HG02943 (cell line): ENCODE measurements around the gene CYFIP2.

Experiments
- ATAC-seq: cut with Tn5 transposase; IDR thresholded peaks from one replicate; pipeline ENCODE4 v1.9.1; 2021; ENCODE audit warnings: mild to moderate bottlenecking, low read depth, moderate library complexity; ENCODE audit not compliant: unreplicated experiment

Gene CYFIP2

DNA sequence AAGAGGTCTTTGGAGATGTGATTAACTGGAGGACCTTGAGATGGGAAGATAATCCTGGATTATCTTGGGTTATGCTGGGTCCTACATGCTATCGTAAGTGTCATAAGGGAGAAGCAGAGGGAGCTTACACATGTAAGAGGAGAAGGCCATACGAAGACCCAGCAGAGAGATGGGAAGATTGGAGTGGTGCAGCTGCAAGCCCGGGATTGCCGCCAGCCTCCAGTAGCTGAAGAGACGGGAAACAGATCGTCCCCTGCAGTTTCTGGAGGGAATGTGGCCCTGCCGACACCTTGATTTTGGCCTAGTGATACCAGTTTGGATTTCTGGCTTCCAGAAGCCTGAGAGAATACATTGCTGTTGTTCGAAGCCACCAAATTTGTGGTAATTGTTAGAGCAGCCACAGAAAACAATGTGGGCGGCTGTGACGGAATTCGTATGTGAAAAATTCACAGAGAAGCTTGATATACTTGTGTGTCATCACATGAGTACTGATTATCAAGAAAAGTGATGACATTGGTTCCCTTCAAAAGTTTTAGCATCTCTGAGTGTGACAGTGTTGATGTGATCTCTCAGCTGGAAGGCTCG is 86.9 kb downstream of the CYFIP2 start:
- no peak for ATAC-seq

DNA sequence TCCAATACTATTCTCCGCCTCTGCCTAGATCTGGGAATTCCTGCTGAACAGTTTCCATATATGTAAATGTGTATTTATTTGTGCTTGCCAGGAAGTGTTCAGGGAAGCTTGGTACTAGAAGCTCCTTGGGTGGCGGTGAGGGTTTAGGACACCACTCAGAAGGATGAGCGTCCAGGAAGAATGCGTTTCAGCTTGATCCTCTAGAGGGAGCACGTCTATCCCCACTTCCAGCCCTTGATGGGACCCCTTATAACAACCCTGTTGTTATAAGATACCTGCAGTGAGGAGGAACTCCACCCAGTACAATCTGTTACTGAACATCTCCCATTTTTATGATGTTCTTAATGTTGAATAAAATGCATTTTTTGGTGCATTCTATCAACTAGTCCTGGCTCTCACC is 88.9 kb downstream of the CYFIP2 start:
- ATAC-seq, result no peak

DNA sequence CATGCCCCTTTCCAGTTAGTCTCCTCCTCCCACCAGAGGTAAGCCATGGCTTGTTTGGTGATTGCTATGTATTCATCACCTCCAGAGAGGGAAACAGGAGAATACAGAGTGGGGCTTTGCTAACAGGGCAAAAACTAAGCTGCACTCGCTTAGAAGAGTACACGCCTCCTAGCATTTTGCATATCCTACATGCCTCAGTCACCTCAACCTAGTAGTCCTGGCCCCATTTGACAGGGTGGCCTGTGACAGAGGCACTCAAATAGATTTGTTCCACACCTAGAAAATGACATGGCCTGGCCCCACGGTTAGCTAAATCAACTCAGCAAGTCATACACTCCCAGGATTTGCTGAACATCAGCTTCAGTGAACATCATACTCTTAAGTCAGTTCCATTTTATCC is 90.7 kb downstream of the CYFIP2 start:
- ATAC-seq, result no peak

DNA sequence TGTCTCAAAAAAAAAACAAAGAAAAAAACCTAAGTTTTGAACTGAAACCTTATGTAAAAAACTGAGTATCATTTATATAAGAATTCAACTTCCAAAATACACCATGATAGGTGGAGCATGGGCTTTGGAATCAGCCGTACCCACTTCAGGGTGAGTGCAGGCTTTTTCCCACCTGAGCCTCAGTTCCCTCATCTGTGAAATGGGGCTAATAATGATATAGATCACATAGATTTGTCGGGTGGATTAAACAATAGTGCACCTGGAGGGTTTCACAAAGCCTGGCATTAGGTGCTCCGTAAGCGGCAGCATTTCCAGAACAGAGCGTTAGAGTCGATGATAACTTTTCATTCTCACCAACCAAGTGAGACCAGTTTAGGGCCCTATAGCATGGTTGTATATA is 91.9 kb downstream of the CYFIP2 start:
- no peak for ATAC-seq

DNA sequence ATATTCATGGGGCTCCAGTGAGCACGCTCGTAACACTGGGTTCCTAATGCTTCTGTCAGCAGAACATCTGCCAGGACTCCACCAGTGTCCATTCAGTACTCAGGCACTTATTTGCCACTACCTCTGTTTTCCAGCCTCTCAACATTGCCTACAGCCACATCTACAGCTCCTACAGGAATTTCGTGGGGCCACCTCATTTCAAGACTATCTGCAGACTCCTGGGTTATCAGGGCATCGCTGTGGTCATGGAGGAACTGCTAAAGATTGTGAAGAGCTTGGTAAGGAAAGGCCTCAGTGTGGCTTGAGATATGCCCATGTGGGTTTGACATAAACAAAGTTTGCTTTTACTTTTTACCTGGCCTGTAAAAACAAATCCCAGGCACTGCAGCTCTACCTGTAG is 92.9 kb downstream of the CYFIP2 start:
- ATAC-seq, result no peak

DNA sequence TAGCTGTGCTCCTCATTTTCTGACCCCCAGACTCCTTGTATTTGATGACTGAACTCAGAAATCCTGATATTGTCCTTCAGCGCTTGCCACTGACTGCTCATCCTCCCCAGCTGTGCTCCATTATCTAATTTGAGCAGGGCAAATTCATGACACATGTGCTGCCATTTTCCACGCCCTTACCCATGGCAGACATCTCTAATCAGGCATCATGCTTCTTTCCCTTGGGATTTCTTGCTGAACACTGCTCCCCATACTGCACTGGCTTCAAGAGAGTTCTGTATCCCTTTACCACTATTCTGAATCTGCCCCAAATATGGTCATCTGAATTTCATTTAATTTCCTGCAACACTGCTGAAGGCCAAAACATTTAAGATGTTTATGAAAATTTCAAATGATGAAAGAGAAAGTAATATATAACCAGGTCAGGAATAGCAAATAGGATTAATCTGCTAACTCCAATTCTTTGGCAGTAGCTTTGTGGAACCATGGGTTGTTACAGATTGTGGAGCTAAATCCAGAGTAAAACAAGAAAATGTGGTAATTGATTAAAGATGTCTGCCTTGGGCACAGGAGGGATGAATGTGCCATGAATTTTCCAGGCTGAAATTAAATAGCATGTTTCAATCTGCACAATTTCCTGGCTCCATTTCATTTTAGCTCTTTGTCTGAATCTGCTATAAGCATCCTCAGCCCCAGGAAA is 93.6 kb downstream of the CYFIP2 start:
- no peak for ATAC-seq

DNA sequence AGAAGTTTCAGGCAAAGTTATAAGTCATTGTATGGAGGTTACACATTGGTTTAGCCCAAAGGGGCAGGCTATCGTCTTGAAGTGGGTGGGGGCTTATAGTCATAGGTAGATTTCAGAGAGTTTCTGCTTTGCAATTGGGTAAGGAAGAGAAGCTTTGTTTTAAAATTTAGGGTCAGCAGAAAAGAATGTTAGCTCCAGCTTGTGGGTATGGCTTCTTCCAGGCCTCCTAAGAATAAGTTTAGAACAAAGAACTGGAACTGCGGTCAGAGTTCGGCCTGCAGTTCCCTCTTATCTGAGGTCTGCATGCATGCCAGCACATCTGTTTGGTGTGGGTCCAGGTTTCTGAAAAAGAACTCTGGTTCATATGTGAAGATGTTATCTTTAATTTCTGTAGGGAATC is 96.1 kb downstream of the CYFIP2 start:
- no peak for ATAC-seq

DNA sequence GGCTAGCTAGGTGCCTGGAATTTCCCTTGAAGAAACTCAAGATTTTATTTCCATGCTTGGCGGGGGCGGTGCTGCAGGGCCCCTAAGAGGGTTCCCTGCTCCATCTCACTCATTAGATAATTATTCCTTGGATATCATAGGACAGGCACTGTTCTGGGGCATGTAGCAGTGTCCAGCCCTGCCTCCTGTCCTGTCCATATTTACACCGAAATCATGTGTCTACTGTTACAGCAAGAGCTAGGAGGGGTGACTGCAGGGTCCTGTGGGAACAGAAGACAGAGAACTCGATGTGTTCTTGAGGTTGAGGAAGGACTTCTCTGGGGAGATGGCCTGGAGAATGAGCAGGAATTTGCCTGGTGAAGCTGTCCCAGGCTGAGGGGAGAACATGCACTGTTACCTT is 96.6 kb downstream of the CYFIP2 start:
- no peak for ATAC-seq

DNA sequence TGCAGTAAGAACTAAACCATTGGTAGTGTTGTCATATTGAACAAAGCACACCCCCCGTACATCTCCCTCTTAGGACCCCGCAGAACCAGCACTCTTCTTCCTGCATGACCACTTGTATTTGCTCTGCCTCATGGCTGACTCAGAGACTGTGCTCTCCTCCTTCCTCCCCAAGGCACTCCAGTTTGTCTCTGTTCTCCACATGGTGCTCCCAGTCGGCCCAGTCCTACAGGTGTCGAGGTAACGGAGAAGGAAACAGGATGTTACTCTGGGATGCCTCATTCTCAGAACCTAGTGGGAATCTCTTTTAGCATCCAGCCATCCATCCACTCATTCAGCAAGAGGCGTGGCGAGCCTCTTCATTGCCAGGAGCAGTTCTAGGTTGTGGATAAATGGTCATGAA is 97.1 kb downstream of the CYFIP2 start:
- ATAC-seq, result no peak

DNA sequence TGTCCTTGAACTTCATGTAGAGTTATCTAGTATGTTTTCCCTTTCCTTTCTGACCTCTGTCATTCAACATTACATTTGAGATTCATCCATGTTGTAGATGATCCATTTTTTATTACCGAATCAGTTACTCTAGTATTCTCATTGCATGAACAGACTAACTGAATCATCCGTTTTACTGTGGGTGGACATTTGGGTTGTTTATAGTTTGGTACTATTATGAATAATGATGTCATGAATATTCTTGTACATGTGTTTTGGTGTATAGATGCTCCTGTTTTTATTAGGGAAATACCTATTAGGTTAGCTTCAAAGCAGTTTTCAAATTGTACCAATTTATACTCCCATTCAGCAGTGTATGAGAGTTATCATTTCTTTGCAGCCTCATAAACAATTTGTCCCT is 99.8 kb downstream of the CYFIP2 start:
- no peak for ATAC-seq

DNA sequence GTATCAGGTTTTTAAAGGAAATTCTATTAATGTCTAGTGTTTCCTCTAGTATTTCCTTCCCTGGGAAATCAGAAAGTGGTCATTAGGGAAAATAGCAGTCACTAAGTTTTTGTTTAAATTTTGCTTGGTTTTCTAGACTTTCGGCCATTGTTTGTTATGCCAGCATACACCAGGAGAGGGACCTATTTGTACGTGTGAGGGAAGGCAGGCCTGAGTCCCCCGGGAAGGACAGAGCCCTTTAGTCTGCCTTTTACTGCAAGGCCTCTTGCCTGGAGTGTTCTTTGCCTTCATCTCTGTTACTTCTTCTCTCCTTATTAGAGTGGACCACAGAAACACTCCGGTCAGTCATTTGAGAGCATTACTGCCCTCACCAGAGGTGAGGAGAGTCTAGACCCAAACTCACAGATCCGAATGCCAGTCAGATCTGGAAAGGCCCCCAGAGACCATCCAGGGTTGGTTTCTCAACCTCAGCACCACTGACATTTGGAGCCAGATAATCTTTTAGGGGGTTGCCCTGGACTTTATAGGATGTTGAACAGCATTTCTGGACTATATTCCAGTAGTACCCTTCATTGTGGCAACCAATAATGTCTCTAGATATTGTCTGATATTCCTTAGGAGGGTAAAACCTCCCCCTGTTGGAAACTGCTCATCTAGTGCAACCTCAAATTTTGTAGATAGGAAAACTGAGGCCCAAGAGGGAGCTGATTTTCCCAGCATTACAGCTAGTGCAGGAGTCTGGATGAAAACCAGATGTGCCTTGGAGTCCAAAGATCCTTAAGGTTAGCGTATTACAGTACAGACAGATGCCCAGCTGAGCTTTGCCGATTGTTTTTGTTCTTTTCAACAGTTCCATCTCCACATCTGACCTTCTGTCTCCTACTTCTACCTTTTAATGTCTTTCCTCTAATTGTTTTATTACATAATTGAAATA is 101.1 kb downstream of the CYFIP2 start:
- ATAC-seq, result no peak

DNA sequence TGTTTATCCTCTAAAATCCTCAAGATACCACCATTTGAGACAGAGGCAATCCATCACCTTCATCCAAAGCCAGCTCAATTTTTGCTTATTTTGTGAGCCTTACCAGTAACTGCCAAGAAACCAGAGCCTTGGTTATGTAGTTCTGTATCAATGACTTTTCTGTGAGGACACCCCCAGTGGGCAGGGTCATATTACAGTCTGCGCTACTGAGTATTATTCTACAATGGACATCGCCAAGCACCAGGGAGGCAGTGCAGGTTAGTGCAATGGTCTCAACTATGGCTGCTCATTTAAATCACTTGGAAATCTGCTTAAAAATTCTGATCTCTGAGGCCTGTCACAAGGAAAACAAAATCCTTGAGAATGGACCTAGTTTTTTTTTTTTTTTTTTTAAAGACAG is 103.6 kb downstream of the CYFIP2 start:
- ATAC-seq, result no peak

DNA sequence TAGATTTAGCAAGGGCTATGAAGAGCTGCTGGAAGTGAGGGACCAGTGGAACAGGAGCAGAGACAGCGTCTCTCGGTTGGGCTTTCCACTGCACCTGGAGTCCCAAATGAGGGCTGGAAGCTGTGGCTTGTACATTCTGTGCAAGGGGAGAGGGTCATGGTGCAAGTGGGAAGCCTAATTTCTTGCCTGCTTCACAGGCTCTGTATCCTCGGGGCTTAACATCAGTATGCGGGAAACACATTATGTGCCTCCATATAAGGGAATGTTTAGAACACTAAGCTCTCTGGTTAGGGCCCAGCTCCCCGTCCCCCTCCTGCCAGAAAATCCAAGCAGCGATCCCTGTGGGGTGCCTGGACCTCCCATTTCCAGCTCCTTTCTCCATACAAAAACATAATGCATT is 105.0 kb downstream of the CYFIP2 start:
- ATAC-seq, result no peak

DNA sequence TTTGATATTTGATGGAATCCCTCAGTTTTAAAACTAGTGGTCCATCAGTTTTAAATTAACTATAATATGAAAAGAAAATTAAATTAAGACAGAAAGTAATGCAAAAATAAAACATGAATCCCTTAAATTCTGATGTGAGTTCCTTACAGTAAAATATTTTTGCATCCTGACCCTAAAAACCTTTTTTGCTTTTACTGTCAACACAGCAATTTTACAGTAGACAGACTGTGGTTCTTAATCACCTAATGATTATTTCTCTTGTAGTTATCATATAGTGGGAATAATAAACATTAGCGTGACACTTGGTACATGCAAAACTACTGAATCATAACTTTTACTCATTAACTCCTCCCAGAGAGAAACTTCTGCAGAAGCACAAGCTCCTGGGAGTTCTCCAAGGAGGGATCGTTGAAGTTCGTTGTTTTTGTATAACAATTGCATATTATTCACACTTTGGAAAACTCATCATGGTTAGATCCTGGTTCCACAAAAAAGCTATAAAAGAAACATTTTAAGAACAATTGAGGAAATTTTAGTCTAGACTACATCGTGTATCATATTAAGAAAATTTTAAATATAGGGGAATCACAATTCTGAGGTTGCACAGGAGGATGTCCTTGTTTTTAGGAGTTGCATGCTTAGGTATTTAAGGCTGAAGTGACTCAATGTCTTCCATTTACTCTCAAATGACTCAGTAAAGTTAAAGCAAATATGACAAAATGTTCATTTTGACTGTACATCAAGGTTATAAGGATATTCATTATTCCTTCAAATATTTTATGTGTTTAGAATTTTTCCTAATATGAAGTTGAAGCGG is 105.9 kb downstream of the CYFIP2 start:
- ATAC-seq, result no peak

DNA sequence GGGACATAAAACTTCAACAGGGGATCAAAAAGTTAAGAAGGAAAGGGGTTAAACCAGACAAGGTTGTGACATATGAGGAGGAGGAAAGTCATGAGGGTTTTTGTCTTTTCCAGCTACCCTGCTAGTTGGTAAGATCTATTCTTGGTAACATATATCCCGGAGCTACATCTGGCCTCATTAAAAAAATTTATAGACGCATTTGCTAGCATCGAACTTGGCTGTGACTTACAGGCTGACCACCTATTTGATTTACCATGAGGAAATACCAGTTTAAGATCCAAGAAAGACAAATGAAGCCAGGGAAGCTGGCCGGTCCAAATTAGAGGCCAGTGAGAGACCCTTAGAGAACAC is 106.5 kb downstream of the CYFIP2 start:
- no peak for ATAC-seq

DNA sequence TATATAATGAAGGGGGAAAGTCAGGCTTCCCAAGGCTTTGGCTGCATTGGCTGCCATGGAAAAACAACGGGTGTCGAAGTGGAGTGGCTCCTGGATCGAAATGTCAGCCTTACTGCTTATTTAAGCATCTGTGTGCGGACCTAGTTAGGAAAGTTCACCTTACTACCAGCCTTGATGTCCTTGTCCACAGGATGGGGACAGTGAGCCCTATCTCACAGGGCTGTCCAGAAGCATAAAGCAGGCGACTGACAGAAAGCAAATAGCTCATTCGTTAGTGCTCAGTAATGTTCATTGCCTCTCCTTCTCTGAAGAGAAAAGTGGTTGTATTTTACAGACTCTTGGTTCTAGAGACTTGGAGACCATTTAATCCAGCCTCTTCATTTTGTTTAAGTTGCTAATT is 112.6 kb downstream of the CYFIP2 start:
- no peak for ATAC-seq

DNA sequence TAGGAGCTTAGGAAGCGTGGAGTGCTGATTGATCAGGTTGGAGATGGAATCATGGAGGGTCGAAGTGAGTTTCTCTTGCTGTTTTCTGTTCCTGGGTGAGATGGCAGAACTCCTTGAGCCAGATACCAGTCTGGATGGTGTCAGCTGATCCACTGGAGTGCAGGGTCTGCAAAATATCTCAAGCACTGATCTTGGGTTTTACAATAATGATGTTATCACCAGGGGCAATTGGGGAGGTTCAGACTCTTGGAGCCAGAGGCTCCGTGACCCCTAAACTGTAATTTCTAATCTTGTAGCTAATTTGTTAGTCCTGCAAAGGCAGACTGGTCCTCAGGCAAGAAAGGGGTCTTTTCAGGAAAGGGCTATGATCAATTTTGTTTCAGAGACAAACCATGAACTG is 114.1 kb downstream of the CYFIP2 start:
- no peak for ATAC-seq

DNA sequence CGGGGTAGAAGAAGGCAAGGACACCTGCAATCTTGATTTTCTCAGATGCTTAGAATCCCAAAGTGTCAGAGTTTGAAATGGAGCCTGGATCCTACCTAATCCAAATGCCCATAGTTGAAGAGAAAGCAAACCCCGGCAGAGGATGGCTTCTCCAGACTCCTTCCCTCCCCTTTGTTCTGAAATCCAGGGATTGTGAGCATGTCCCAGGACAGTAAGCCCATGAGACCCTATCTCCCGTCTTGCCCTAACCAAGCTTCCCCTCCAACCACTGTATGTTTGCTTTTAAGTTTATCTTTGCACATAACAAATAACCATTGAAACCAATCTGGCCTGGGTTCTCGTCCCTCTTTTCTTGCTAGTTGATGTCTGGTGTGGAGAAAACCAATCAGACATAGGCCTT is 115.8 kb downstream of the CYFIP2 start:
- ATAC-seq, result no peak

DNA sequence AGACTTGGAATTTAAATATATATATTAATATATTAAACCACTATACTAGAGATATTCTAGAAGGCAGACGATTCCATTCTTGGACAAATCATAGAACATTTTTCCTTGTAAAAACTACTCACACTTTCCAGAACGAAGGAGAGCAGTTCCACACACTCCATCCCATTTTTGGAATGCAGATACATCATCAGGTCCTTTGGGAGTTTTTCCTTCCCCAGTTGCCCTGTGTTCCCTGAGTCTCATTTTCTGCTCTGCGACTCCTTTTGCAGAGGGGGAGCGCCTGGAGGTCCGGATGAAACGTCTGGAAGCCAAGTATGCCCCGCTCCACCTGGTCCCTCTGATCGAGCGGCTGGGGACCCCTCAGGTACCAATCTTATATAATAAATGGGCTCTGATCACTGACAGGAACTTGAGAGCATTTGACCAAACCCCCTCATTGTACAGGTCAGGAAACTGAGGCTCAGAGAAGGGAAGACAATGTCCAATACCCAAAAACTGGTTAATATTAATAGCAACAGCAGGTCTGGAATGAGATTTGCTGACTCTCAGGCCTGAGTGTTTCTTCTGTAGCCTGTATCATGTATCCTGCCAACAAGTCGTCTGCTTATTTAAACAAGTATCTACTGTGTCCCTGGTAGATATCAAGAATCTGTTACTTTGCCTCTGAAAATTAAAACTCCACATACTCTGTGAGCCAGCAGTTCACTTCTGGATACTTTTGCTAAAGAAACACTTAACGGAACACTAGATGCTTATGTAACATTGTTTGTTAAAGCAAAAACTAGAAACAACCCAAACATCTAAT is 117.3 kb downstream of the CYFIP2 start:
- no peak for ATAC-seq
